Measurements from ENCODE around the gene SPATA7.

Gene SPATA7

DNA sequence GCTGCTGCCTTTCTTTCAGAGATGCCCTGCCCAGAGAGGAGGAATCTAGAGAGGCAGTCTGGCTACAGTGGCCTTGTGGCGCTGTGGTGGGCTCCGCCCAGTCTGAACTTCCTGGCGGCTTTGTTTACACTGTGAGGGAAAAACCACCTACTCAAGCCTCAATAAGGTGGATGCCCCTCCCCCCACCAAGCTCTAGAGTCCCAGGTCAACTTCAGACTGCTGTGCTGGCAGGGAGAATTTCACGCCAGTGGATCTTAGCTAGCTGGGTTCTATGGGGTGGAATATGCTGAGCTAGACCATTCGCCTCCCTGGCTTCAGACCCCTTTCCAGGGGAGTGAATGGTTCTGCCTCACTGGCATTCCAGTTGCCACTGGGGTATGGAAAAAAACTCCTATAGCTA, 25.6 kb downstream of the SPATA7 start:
- Histone ChIP-seq H3K4me1 (ENCODE audit: low read length) (no peaks in the 10 kb centered on the region), H4K20me1 (ENCODE audit: insufficient read depth, low read length) (no peaks in the 10 kb centered on the region), H2AFZ (ENCODE audit: low read depth, low read length) (no peak overlapping the region), H3K79me2 (ENCODE audit: low read length) (no peaks in the 10 kb centered on the region), H3K9me3 (ENCODE audit: insufficient read depth, low read length) (no peaks in the 10 kb centered on the region), H3K27me3 (ENCODE audit: low read depth, low read length) (no peaks in the 10 kb centered on the region), H3K9ac (ENCODE audit: low read length) (no peak overlapping the region), H3K27ac (ENCODE audit: low read length) (no peak overlapping the region), H3K36me3 (replicated peaks; ENCODE audit: low read depth, low read length) (no peaks in the 10 kb centered on the region), H3K4me3 (ENCODE audit: low read length) (no peak overlapping the region), H3K4me2 (ENCODE audit: low read length) (no peak overlapping the region)
- no peak for TF ChIP-seq EZH2phosphoT487 (IDR thresholded peaks at IDR 0.05; ENCODE audit: low read depth)
- TF ChIP-seq, protein P1, sequence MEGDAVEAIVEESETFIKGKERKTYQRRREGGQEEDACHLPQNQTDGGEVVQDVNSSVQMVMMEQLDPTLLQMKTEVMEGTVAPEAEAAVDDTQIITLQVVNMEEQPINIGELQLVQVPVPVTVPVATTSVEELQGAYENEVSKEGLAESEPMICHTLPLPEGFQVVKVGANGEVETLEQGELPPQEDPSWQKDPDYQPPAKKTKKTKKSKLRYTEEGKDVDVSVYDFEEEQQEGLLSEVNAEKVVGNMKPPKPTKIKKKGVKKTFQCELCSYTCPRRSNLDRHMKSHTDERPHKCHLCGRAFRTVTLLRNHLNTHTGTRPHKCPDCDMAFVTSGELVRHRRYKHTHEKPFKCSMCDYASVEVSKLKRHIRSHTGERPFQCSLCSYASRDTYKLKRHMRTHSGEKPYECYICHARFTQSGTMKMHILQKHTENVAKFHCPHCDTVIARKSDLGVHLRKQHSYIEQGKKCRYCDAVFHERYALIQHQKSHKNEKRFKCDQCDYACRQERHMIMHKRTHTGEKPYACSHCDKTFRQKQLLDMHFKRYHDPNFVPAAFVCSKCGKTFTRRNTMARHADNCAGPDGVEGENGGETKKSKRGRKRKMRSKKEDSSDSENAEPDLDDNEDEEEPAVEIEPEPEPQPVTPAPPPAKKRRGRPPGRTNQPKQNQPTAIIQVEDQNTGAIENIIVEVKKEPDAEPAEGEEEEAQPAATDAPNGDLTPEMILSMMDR (IDR thresholded peaks at IDR 0.05; ENCODE audit: low read depth, low read length): no peak

DNA sequence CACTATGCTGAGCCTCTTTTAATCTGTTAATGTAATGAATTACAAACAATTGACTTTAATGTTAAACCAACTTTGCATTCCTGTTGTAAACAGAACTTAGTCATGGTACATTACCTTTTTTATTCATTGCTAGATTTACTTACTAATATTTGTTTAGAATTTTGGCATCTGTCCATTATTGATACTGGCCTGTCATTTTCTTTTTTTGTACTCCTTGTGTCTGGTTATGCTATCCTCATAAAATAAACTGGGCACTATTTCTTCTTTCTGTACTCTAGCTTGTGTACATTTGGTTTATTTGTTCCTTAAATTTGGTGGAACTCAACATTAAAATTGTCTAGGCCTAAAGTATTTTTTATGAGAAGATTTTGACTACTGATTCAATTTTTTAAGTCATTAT, 32.1 kb downstream of the SPATA7 start:
- H3K9me3 ChIP-seq (ENCODE audit: insufficient read depth, low read length): no peaks in the 10 kb centered on the region
- H3K36me3 ChIP-seq (replicated peaks; ENCODE audit: low read depth, low read length): peaks cover 3% of the 10 kb centered on the region
- no peaks in the 10 kb centered on the region for H3K79me2 ChIP-seq (ENCODE audit: low read length)
- H3K27ac ChIP-seq (ENCODE audit: low read length): no peak overlapping the region
- TF ChIP-seq, protein P1 (IDR thresholded peaks at IDR 0.05; ENCODE audit: low read depth, low read length): no peak
- TF ChIP-seq EZH2phosphoT487 (IDR thresholded peaks at IDR 0.05; ENCODE audit: low read depth): no peak
- H3K27me3 ChIP-seq (ENCODE audit: low read depth, low read length): no peaks in the 10 kb centered on the region
- H3K4me1 ChIP-seq (ENCODE audit: low read length): no peaks in the 10 kb centered on the region
- no peaks in the 10 kb centered on the region for H4K20me1 ChIP-seq (ENCODE audit: insufficient read depth, low read length)
- no peak overlapping the region for H3K9ac ChIP-seq (ENCODE audit: low read length)
- H3K4me2 ChIP-seq (ENCODE audit: low read length): no peak overlapping the region
- no peak overlapping the region for H3K4me3 ChIP-seq (ENCODE audit: low read length)
- no peak overlapping the region for H2AFZ ChIP-seq (ENCODE audit: low read depth, low read length)

DNA sequence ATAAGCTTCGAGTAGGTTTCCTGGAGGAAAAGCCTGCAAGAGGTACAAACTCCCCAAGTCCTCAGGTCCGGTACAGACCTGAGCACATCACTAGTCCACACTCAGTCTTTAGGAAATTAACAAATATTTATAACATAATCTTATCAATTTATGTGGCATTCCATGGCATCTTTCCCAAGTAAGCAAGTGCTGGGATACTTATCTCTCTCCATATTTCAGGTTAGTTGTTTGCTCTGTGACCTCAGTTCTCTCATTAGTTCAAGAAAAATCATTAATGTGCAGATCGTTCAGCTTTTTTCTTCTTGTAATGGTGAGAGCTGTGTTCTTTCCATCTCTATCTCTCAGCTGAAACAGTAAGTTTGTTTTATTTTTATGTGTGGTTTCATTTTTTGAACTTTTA, 34.7 kb downstream of the SPATA7 start:
- no peaks in the 10 kb centered on the region for H3K9me3 ChIP-seq (ENCODE audit: insufficient read depth, low read length)

DNA sequence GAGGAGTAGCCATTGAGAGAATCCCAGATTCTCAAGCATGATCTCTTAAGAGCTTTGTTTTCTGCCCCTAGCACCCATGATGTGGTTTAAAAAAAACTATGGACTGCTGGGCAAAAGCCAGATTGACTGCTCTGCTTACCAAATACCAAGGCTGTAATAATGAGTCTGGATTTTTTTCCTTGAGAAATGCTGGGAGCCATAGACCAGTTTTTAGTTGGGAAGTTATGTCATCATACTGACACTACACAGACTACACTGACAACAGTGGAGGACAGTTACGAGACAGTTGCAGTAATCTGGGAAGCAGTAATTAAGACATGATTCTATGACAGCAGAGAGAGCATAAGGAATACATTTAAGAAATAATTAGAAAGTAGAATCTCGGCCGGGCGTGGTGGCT, 35.8 kb downstream of the SPATA7 start:
- Histone ChIP-seq H3K27me3 (ENCODE audit: low read depth, low read length) (no peaks in the 10 kb centered on the region), H3K4me3 (ENCODE audit: low read length) (no peak overlapping the region), H3K79me2 (ENCODE audit: low read length) (no peaks in the 10 kb centered on the region), H4K20me1 (ENCODE audit: insufficient read depth, low read length) (no peaks in the 10 kb centered on the region), H3K27ac (ENCODE audit: low read length) (no peak overlapping the region), H2AFZ (ENCODE audit: low read depth, low read length) (no peak overlapping the region), H3K36me3 (replicated peaks; ENCODE audit: low read depth, low read length) (peaks cover 3% of the 10 kb centered on the region), H3K9me3 (ENCODE audit: insufficient read depth, low read length) (no peaks in the 10 kb centered on the region), H3K9ac (ENCODE audit: low read length) (no peak overlapping the region), H3K4me1 (ENCODE audit: low read length) (no peaks in the 10 kb centered on the region), H3K4me2 (ENCODE audit: low read length) (no peak overlapping the region)
- TF ChIP-seq, protein P1 (IDR thresholded peaks at IDR 0.05; ENCODE audit: low read depth, low read length): no peak
- TF ChIP-seq EZH2phosphoT487 (IDR thresholded peaks at IDR 0.05; ENCODE audit: low read depth): no peak

More for the DNA sequence above, 34.7 kb downstream of the SPATA7 start:
- Histone ChIP-seq H2AFZ (ENCODE audit: low read depth, low read length) (no peak overlapping the region), H3K4me3 (ENCODE audit: low read length) (no peak overlapping the region), H3K9ac (ENCODE audit: low read length) (no peak overlapping the region), H3K4me1 (ENCODE audit: low read length) (no peaks in the 10 kb centered on the region), H3K27ac (ENCODE audit: low read length) (no peak overlapping the region), H3K27me3 (ENCODE audit: low read depth, low read length) (no peaks in the 10 kb centered on the region), H3K79me2 (ENCODE audit: low read length) (no peaks in the 10 kb centered on the region), H4K20me1 (ENCODE audit: insufficient read depth, low read length) (no peaks in the 10 kb centered on the region), H3K4me2 (ENCODE audit: low read length) (no peak overlapping the region), H3K36me3 (replicated peaks; ENCODE audit: low read depth, low read length) (peaks cover 3% of the 10 kb centered on the region)
- TF ChIP-seq, protein P1 (IDR thresholded peaks at IDR 0.05; ENCODE audit: low read depth, low read length): no peak
- no peak for TF ChIP-seq EZH2phosphoT487 (IDR thresholded peaks at IDR 0.05; ENCODE audit: low read depth)
